Measurements from ENCODE around the gene ACSM4.

ACSM4 gene

DNA sequence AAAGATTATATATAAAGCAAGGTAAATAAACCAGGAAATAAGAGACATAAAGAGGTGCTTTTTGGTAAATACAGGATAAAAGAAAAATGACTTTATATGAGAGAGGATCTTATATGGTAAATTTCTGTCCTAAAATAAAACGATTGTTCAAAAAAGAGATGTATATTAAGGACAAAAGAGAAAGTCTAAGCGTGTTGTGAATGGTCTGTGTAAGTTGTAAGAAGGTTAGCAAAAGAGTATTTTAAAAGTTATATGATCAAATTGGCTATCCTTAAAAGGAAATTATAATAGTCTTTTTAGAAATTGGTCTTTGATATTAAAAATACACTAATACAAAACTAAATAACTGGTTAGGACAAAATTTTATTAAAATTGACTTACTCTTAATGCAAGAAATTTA lies 14.1 kb upstream of the ACSM4 start:
- TF ChIP-seq, protein P1, sequence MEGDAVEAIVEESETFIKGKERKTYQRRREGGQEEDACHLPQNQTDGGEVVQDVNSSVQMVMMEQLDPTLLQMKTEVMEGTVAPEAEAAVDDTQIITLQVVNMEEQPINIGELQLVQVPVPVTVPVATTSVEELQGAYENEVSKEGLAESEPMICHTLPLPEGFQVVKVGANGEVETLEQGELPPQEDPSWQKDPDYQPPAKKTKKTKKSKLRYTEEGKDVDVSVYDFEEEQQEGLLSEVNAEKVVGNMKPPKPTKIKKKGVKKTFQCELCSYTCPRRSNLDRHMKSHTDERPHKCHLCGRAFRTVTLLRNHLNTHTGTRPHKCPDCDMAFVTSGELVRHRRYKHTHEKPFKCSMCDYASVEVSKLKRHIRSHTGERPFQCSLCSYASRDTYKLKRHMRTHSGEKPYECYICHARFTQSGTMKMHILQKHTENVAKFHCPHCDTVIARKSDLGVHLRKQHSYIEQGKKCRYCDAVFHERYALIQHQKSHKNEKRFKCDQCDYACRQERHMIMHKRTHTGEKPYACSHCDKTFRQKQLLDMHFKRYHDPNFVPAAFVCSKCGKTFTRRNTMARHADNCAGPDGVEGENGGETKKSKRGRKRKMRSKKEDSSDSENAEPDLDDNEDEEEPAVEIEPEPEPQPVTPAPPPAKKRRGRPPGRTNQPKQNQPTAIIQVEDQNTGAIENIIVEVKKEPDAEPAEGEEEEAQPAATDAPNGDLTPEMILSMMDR (IDR thresholded peaks at IDR 0.05): no peak

DNA sequence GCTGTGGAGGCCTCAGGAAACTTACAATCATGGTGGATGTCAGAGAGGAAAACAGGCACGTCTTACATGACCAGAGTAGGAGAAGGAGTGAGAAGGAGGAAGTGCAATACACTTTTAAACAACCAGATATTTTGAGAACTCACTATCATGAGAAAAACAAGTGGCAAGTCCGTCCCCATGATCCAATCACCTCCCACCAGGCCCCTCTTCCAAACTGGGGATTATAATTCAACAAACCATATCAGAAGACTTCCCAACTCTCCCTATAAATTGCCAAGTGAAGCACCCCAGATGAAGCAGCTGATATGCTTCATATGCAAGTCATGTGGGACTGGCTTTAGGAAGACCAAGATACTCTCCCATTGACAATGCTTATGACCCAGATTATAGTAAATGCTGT lies 11.6 kb upstream of the ACSM4 start:
- TF ChIP-seq, protein P1 (IDR thresholded peaks at IDR 0.05): no peak

DNA sequence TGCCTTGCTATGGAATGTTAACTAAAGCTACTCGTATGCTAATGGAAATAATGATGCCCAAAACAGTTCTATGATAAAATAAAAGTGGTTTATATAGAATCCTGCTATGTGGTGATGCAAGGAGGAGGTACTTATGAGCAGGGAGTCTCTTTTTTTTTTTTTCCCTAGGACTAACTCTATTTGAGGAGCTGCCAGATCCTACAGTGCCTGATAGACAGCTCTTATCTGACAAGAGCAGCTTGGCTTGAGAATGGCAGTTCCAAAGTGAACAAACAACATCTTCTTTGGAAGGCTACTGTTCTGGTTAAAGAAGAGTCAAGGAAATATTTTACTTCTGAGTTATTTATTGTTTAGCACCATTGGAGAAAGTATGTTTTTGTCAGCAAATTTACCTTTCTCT lies 10.2 kb upstream of the ACSM4 start:
- TF ChIP-seq, protein P1 (IDR thresholded peaks at IDR 0.05): no peak

DNA sequence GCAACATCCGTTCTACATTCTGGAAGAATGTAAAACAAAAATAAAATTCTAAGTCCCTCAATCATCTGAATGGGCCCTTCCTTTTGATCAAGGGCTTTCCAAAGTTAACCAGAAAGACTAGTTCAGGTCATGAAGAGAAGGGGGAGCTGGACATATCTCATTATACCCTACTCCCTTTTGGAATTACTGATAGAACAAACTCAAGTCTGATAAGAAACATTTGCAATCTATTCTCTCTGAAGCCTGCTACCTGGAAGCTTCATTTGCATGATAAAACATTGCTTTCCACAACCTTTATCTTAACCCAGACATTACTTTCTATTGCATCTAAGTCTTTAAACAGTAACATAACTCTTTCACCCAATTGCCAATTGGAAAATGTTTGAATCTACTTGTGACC lies 8.3 kb upstream of the ACSM4 start:
- TF ChIP-seq, protein P1 (IDR thresholded peaks at IDR 0.05): no peak

DNA sequence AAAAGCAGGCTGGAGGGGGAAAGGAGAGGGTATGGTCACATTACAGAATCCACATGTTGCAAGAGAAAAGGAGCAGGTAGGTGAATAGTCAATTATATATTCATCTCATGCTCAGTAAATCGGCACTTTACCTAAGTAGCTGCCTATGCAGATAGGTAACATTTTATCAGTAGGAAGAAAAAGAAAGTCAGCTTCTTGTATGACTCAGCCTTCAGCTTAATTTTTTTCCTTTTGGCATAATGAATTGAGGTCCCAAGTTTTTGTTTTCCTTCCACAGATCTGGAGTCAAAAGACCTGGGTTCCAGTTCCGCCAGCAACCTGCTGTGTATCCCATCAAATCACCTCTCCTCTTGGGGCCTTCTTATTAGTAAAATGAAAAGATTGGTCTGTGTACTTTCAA lies 6.0 kb upstream of the ACSM4 start:
- TF ChIP-seq, protein P1 (IDR thresholded peaks at IDR 0.05): no peak

DNA sequence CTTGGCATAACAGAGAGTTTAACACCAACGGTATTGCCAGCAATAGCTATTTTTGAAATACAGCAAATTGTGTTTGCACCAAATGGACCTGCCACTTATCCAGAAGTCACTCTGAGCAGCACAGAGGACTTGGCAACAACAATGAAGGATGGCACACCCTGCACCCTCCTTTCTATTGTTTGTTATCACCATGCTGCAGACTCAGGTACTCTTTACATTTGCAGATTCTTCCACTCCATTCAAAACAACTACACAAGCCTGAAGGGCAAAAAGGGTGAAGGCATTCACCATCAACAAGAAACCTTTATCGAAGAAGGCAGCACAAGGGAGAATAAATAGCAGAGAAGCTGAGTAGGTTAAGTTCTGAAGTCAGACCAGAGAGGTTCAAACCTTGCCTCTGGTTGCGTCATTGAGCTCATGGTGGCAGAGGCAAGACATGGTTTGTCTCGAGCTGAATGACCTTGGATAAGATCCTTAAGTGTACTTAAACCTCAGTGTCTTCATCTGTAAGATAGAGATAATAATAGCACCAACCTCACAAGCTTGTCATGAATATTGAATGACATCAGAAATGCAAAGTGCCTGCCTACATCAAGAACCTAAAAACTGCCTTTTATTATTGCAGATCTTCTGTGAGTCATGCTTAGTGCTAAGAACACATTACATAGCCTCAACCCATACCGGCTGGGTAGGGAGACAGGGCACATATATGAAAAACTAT lies 1.4 kb upstream of the ACSM4 start:
- TF ChIP-seq, protein P1 (IDR thresholded peaks at IDR 0.05): no peak

DNA sequence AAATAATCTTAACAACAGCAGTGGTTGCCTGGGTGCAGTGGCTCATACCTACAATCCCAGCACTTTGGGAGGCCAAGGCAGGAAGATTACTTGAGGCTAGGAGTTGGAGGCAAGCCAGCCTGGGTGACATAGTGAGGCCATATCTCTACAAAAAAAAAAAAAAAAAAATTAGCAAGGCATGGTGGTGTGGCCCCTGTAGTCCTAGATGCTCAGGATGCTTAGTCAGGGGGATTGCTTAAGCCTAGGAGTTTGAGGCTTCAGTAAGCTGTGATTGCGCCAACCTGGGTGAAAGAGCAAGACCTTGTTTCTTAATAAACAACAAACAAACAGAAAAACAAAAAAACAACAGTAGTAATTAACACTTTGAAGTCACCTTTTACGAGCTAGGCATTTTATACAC lies 642 bp upstream of the ACSM4 start:
- TF ChIP-seq, protein P1 (IDR thresholded peaks at IDR 0.05): no peak

DNA sequence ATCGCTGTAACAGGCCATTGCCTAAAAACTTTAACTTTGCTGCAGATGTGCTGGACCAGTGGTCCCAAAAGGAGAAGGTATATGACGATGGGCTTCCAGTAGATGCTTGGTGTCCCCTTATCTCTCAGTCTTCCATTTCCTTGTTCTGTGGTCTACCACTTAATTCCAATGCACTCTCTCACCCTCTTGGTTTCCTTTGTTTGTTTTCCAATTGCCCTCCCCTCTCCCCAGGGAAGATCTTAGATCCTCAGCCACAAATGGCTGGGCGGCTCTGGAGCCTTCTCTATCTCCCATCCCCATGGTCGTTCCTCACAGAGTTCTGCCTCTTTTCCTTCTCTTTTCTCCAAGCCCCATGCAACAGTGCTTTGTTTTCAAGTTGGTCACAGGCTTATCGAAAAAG lies 584 bp downstream of the ACSM4 start:
- TF ChIP-seq, protein P1 (IDR thresholded peaks at IDR 0.05): no peak
